ENCODE data around the gene CFTR. TPM values are rescaled to one million over a fixed set of nuclear protein-coding genes. Genes with fewer than 3 reads are reported as not detected.

CFTR gene
- total RNA-seq, 1 experiment from 2014 or later = 1.2 TPM

- H3K27me3 ChIP-seq (ENCODE audit: insufficient read depth, low read length) = no peaks in the 10 kb centered on the region
- Mint-ChIP-seq H3K27ac (no peak overlapping the region), H3K9me3 (no peaks in the 10 kb centered on the region; a peak in 1 of 5 replicates), H3K4me3 (no peak overlapping the region), H3K4me1 (peaks cover 0 to 2% of the 10 kb centered on the region in 2 experiments; a peak in 3 of 4 replicates), H3K36me3 (ENCODE audit: insufficient read depth in 1 of 3, low read depth in 3 of 3) (no peaks in the 10 kb centered on the region), H3K27me3 (ENCODE audit: low read depth) (no peaks in the 10 kb centered on the region)
- H2BK20ac ChIP-seq (ENCODE audit: low read depth, low read length, poor library complexity, severe bottlenecking) = no peak overlapping the region
- WGBS (ENCODE audit: extremely low coverage, insufficient read length, low lambda C conversion rate) = no CpG with 5 or more reads among the region's 2 CpGs
- no peak overlapping the region for H2BK12ac ChIP-seq (ENCODE audit: insufficient read length, low read depth, low read length)
- no peak overlapping the region for H4K5ac ChIP-seq (ENCODE audit: insufficient read length, low read depth, low read length)
- H3K4me1 ChIP-seq (ENCODE audit: insufficient read depth, low read length) = no peaks in the 10 kb centered on the region
- no peak overlapping the region for H3K18ac ChIP-seq (ENCODE audit: insufficient read length, low read depth, low read length)
- H4K91ac ChIP-seq (ENCODE audit: insufficient read length, low read depth, low read length) = no peak overlapping the region
- no peak overlapping the region for H2AFZ ChIP-seq (ENCODE audit: low read length)
- no peaks in the 10 kb centered on the region for H3K79me2 ChIP-seq (ENCODE audit: insufficient read depth, low read length)
- no peaks in the 10 kb centered on the region for H3K9me3 ChIP-seq (ENCODE audit: control insufficient read depth, low read depth, low read length)
- no peak for DNase-seq
- H3K4ac ChIP-seq (ENCODE audit: low read depth, low read length) = no peak overlapping the region
- H3K23ac ChIP-seq (ENCODE audit: insufficient read length, low read depth, low read length) = no peak overlapping the region
- H2AK5ac ChIP-seq (ENCODE audit: insufficient read length, low read length) = no peak overlapping the region
- no peak overlapping the region for H2BK120ac ChIP-seq (ENCODE audit: low read depth, low read length, poor library complexity, severe bottlenecking)
- H3K4me2 ChIP-seq (ENCODE audit: insufficient read depth, insufficient read length, low read length) = no peak overlapping the region
- H3T11ph ChIP-seq (ENCODE audit: low read length) = no peak overlapping the region
- H3K27ac ChIP-seq (ENCODE audit: insufficient read length, low read depth, low read length) = no peak overlapping the region
- no peaks in the 10 kb centered on the region for H3K79me1 ChIP-seq (ENCODE audit: insufficient read depth, low read depth, low read length, poor library complexity, severe bottlenecking)
- no peak overlapping the region for H3K14ac ChIP-seq (ENCODE audit: insufficient read depth, low read length)
- no peak overlapping the region for H2BK15ac ChIP-seq (ENCODE audit: low read depth, low read length)
- no peak overlapping the region for H4K8ac ChIP-seq (replicated peaks; ENCODE audit: insufficient read length, low read depth, low read length)
- no peaks in the 10 kb centered on the region for H4K20me1 ChIP-seq (ENCODE audit: control insufficient read depth, insufficient read depth, insufficient read length)
- TF ChIP-seq, protein P1, sequence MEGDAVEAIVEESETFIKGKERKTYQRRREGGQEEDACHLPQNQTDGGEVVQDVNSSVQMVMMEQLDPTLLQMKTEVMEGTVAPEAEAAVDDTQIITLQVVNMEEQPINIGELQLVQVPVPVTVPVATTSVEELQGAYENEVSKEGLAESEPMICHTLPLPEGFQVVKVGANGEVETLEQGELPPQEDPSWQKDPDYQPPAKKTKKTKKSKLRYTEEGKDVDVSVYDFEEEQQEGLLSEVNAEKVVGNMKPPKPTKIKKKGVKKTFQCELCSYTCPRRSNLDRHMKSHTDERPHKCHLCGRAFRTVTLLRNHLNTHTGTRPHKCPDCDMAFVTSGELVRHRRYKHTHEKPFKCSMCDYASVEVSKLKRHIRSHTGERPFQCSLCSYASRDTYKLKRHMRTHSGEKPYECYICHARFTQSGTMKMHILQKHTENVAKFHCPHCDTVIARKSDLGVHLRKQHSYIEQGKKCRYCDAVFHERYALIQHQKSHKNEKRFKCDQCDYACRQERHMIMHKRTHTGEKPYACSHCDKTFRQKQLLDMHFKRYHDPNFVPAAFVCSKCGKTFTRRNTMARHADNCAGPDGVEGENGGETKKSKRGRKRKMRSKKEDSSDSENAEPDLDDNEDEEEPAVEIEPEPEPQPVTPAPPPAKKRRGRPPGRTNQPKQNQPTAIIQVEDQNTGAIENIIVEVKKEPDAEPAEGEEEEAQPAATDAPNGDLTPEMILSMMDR (conservative IDR thresholded peaks at IDR 0.05) = no peak
- no peak overlapping the region for H3K56ac ChIP-seq (ENCODE audit: insufficient read length, low read depth, low read length)
- H3K23me2 ChIP-seq (ENCODE audit: insufficient read length, low read depth, low read length, poor library complexity, severe bottlenecking) = no peaks in the 10 kb centered on the region
- H3K9ac ChIP-seq (ENCODE audit: extremely low read depth, insufficient read length, low read length) = no peak overlapping the region
- H2BK5ac ChIP-seq (ENCODE audit: insufficient read length, low read length) = no peak overlapping the region
Measured at GRCh38 chr7:117698018-117698417, 218.2 kb downstream of the CFTR start.
